Neural progenitor cell (in vitro differentiated cells): ENCODE measurements around the gene TRMT5. TPM values are rescaled to one million over a fixed set of nuclear protein-coding genes. Genes with fewer than 3 reads are reported as not detected.

Experiments used
- DNase-seq: peaks from one replicate; pipeline ENCODE4 v3.0.0-alpha.2; 2016; ENCODE audit warnings: low spot score
- H2AFZ ChIP-seq: fragments of 200-600 bp; sonication (generic); replicated peaks from 2 replicates; pipeline ENCODE4 v1.6.1; 2016; ENCODE audit warnings: antibody characterized with exemption
- H3F3A ChIP-seq: fragments of 200-600 bp; sonication (generic); 2 replicates; pipeline ENCODE4 v1.6.1; 2016; ENCODE audit warnings: antibody characterized with exemption, low read depth
- H3K27ac ChIP-seq: fragments of 200-600 bp; sonication (generic); 2 replicates; pipeline ENCODE4 v1.5.1; 2016; ENCODE audit warnings: mild to moderate bottlenecking
- H3K27me3 ChIP-seq: fragments of 200-600 bp; sonication (generic); 2 replicates; pipeline ENCODE4 v1.6.1; 2016; ENCODE audit warnings: mild to moderate bottlenecking, moderate library complexity
- H3K36me3 ChIP-seq: fragments of 200-600 bp; sonication (generic); 2 replicates; pipeline ENCODE4 v1.5.1; 2016
- H3K4me1 ChIP-seq: fragments of 200-600 bp; sonication (generic); 2 replicates; pipeline ENCODE4 v1.6.1; 2016; ENCODE audit warnings: mixed run types
- H3K4me2 ChIP-seq: fragments of 200-600 bp; sonication (generic); 2 replicates; pipeline ENCODE4 v1.6.1; 2016
- H3K4me3 ChIP-seq: fragments of 200-600 bp; sonication (generic); 2 replicates; pipeline ENCODE4 v1.5.1; 2016
- H3K79me2 ChIP-seq: fragments of 200-600 bp; sonication (generic); 2 replicates; pipeline ENCODE4 v1.6.1; 2016; ENCODE audit warnings: low read depth
- H3K9ac ChIP-seq: fragments of 200-600 bp; sonication (generic); 2 replicates; pipeline ENCODE4 v1.6.1; 2016
- H3K9me3 ChIP-seq: fragments of 200-600 bp; sonication (generic); 2 replicates; pipeline ENCODE4 v1.5.1; 2016; ENCODE audit warnings: low read depth
- H4K20me1 ChIP-seq: fragments of 200-600 bp; sonication (generic); 2 replicates; pipeline ENCODE4 v1.6.1; 2016; ENCODE audit warnings: low read depth
- H3K27ac Mint-ChIP-seq: 3 replicates; pipeline ENCODE4 v1.8.0; 2021; ENCODE audit warnings: mixed read lengths
- H3K27me3 Mint-ChIP-seq: 2 replicates; pipeline ENCODE4 v1.8.0; 2022; ENCODE audit warnings: low read depth, mild to moderate bottlenecking, inconsistent platforms, moderate library complexity, mixed read lengths; ENCODE audit not compliant: insufficient read depth
- H3K36me3 Mint-ChIP-seq: 3 replicates; pipeline ENCODE4 v1.8.0; 2021; ENCODE audit warnings: mixed read lengths
- H3K4me1 Mint-ChIP-seq: 3 replicates; pipeline ENCODE4 v1.8.0; 2021; ENCODE audit warnings: mixed read lengths
- H3K4me3 Mint-ChIP-seq: 3 replicates; pipeline ENCODE4 v1.8.0; 2021; ENCODE audit warnings: mild to moderate bottlenecking, moderate library complexity, mixed read lengths
- H3K9me3 Mint-ChIP-seq: 3 replicates; pipeline ENCODE4 v1.8.0; 2020; ENCODE audit warnings: mixed read lengths
- EZH2 ChIP-seq: fragments of 200-600 bp; sonication (generic); IDR thresholded peaks from 2 replicates; pipeline ENCODE4 v1.6.1; 2017; ENCODE audit warnings: antibody characterized with exemption, mild to moderate bottlenecking, moderate library complexity
- EZH2phosphoT487 ChIP-seq: fragments of 200-600 bp; sonication (generic); IDR thresholded peaks from 2 replicates; pipeline ENCODE4 v1.6.1; 2017; ENCODE audit warnings: antibody characterized with exemption
- total RNA-seq: library from RNA; depleted of rRNA; stranded (reverse); fragments of >200 nt; gene quantifications from 2 replicates; pipeline ENCODE4 v1.2.3, GENCODE V29; 2015; ENCODE audit warnings: low replicate concordance
- TF ChIP-seq, protein P1 (sequence below): fragments of 200-600 bp; sonication (generic); IDR thresholded peaks from 2 replicates; pipeline ENCODE4 v1.5.1; 2017; ENCODE audit warnings: antibody characterized with exemption, mild to moderate bottlenecking

Gene TRMT5
- total RNA-seq, 1 donor from 2014 or later = 25.7 TPM

DNA sequence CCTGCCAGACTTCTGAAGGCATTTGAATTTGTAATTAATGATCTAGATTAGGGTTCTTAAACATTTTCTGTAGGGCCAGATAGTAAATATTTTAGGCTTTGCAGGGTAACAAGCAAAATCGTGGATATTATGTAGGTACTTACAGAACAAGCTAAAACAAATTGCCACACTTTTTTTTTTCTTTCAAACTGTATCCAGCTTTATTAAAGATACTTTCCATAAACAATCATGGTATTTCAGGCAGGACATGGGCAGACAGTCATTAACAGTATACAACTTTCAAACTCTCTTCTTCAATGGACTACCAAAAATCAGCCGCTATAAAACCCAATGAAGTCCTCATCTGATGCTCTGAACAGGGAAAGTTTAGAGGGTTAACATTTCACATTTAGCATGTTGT lies 9.6 kb downstream of the TRMT5 start:
- no peak overlapping the region for H3K4me2 ChIP-seq
- no peaks in the 10 kb centered on the region for H4K20me1 ChIP-seq
- H3K9ac ChIP-seq = no peak overlapping the region
- TF ChIP-seq, protein P1, sequence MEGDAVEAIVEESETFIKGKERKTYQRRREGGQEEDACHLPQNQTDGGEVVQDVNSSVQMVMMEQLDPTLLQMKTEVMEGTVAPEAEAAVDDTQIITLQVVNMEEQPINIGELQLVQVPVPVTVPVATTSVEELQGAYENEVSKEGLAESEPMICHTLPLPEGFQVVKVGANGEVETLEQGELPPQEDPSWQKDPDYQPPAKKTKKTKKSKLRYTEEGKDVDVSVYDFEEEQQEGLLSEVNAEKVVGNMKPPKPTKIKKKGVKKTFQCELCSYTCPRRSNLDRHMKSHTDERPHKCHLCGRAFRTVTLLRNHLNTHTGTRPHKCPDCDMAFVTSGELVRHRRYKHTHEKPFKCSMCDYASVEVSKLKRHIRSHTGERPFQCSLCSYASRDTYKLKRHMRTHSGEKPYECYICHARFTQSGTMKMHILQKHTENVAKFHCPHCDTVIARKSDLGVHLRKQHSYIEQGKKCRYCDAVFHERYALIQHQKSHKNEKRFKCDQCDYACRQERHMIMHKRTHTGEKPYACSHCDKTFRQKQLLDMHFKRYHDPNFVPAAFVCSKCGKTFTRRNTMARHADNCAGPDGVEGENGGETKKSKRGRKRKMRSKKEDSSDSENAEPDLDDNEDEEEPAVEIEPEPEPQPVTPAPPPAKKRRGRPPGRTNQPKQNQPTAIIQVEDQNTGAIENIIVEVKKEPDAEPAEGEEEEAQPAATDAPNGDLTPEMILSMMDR = no peak
- TF ChIP-seq EZH2 (no peak), EZH2phosphoT487 (no peak)
- Mint-ChIP-seq H3K27me3 (no peaks in the 10 kb centered on the region), H3K36me3 (peaks cover 8% of the 10 kb centered on the region), H3K9me3 (no peaks in the 10 kb centered on the region), H3K27ac (no peak overlapping the region), H3K4me1 (no peaks in the 10 kb centered on the region), H3K4me3 (no peak overlapping the region)
- H3K9me3 ChIP-seq = no peaks in the 10 kb centered on the region
- H3K36me3 ChIP-seq = peaks cover 3% of the 10 kb centered on the region
- no peaks in the 10 kb centered on the region for H3F3A ChIP-seq
- no peaks in the 10 kb centered on the region for H3K79me2 ChIP-seq
- no peak for DNase-seq
- H3K4me3 ChIP-seq = no peak overlapping the region
- no peaks in the 10 kb centered on the region for H3K27me3 ChIP-seq
- H3K27ac ChIP-seq = no peak overlapping the region
- H3K4me1 ChIP-seq = no peaks in the 10 kb centered on the region
- no peak overlapping the region for H2AFZ ChIP-seq

DNA sequence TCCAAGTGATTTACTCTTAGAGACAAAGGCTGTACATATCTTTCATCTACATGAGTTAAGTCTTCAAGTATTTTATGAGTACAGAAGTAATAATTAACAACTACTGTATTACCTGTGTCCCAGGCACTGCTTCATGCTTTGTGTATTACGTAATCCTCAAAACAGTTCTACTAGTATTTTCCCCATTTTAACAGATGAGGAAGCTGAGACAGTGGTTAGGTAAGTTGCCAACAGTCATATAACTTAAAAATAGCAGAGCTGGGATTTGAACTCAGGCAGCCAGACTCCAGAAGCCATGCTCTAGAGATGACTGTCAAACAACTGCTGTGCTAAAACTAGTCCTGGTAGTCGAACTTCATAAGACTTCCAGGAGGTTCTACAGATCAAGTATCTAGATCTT lies 10.7 kb downstream of the TRMT5 start:
- H3K4me1 Mint-ChIP-seq = no peaks in the 10 kb centered on the region
- Histone ChIP-seq H2AFZ (no peak overlapping the region), H3K9me3 (no peaks in the 10 kb centered on the region), H3K79me2 (no peaks in the 10 kb centered on the region), H3K4me1 (no peaks in the 10 kb centered on the region), H3K27me3 (no peaks in the 10 kb centered on the region), H4K20me1 (no peaks in the 10 kb centered on the region), H3F3A (no peaks in the 10 kb centered on the region), H3K4me2 (no peak overlapping the region), H3K27ac (no peak overlapping the region), H3K4me3 (no peak overlapping the region), H3K36me3 (peaks cover 3% of the 10 kb centered on the region), H3K9ac (no peak overlapping the region)
- H3K27ac Mint-ChIP-seq = no peak overlapping the region
- no peaks in the 10 kb centered on the region for H3K27me3 Mint-ChIP-seq
- peaks cover 8% of the 10 kb centered on the region for H3K36me3 Mint-ChIP-seq
- no peak for DNase-seq
- TF ChIP-seq EZH2 = no peak
- TF ChIP-seq EZH2phosphoT487 = no peak
- TF ChIP-seq, protein P1 = no peak
- no peaks in the 10 kb centered on the region for H3K9me3 Mint-ChIP-seq
- H3K4me3 Mint-ChIP-seq = no peak overlapping the region

DNA sequence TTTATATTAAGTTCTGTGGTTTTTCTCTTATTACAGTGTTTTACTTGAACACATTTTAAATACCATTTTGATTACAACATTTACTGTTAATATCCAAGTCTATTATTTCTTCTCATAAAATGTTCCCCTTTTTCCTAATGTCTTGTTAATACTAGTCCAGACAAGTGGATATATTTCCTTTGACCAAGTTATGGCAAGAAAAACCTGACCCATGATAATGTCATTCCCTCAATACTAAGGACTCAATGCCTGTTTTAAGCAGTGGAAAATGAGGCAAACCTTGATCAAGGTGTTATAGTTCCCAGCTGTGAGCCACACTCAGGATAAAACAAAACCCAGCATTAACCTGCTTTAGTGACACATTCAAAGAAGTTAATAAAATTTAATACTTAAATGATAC lies 12.2 kb downstream of the TRMT5 start:
- Histone ChIP-seq H3K4me2 (no peak overlapping the region), H3K79me2 (no peaks in the 10 kb centered on the region), H3K36me3 (no peaks in the 10 kb centered on the region), H3F3A (no peaks in the 10 kb centered on the region), H2AFZ (no peak overlapping the region), H3K4me1 (no peaks in the 10 kb centered on the region), H3K27me3 (no peaks in the 10 kb centered on the region), H3K9ac (no peak overlapping the region), H3K9me3 (no peaks in the 10 kb centered on the region), H4K20me1 (no peaks in the 10 kb centered on the region), H3K27ac (no peak overlapping the region), H3K4me3 (no peak overlapping the region)
- H3K9me3 Mint-ChIP-seq = no peaks in the 10 kb centered on the region
- peaks cover 3% of the 10 kb centered on the region for H3K4me1 Mint-ChIP-seq
- peaks cover 4% of the 10 kb centered on the region for H3K36me3 Mint-ChIP-seq
- TF ChIP-seq EZH2phosphoT487 (no peak), EZH2 (no peak)
- TF ChIP-seq, protein P1 = no peak
- H3K27me3 Mint-ChIP-seq = no peaks in the 10 kb centered on the region
- DNase-seq = no peak
- H3K4me3 Mint-ChIP-seq = no peak overlapping the region
- H3K27ac Mint-ChIP-seq = no peak overlapping the region
